Neural cell (in vitro differentiated cells): Measurements from ENCODE around the gene HIP1. TPM values are rescaled to one million over a fixed set of nuclear protein-coding genes. Genes with fewer than 3 reads are reported as not detected.

ENCODE experiments used
- H2AFZ ChIP-seq: fragments of 200-600, 300-800 bp; sonication (generic), shearing (Covaris generic); 2 replicates; pipeline ENCODE4 v1.6.0; 2014; ENCODE audit warnings: low read depth, mild to moderate bottlenecking, antibody characterized with exemption, low read length, moderate library complexity
- H3F3A ChIP-seq: fragments of 200-600 bp; shearing (Covaris generic); 2 replicates; pipeline ENCODE4 v1.6.1; 2016; ENCODE audit warnings: mild to moderate bottlenecking, moderate library complexity, mixed read lengths, antibody characterized with exemption, low read length; ENCODE audit not compliant: insufficient read depth, poor library complexity, severe bottlenecking
- H3K27ac ChIP-seq: fragments of 200-600, 300-800 bp; sonication (generic), shearing (Covaris generic); 2 replicates; pipeline ENCODE4 v1.5.1; 2014; ENCODE audit warnings: mild to moderate bottlenecking, low read length, moderate library complexity
- H3K27me3 ChIP-seq: fragments of 300-800, 200-600 bp; sonication (generic), shearing (Covaris generic); 2 replicates; pipeline ENCODE4 v1.6.0; 2014; ENCODE audit warnings: mild to moderate bottlenecking, low read depth, low read length, moderate library complexity; ENCODE audit not compliant: insufficient read depth
- H3K36me3 ChIP-seq: fragments of 300-800, 200-600 bp; sonication (generic), shearing (Covaris generic); 2 replicates; pipeline ENCODE4 v1.5.1; 2014; ENCODE audit warnings: mild to moderate bottlenecking, antibody characterized with exemption, low read length, moderate library complexity; ENCODE audit not compliant: insufficient read depth
- H3K4me2 ChIP-seq: fragments of 300-800, 200-600 bp; sonication (generic), shearing (Covaris generic); 2 replicates; pipeline ENCODE4 v1.6.0; 2014; ENCODE audit warnings: mild to moderate bottlenecking, low read length
- H3K4me3 ChIP-seq: fragments of 300-800, 200-600 bp; sonication (generic), shearing (Covaris generic); 2 replicates; pipeline ENCODE4 v1.5.1; 2014; ENCODE audit warnings: mild to moderate bottlenecking, low read length, moderate library complexity
- H3K79me2 ChIP-seq: fragments of 200-600 bp; shearing (Covaris generic); replicated peaks from 2 replicates; pipeline ENCODE4 v1.6.0; 2014; ENCODE audit warnings: mild to moderate bottlenecking, low read length, moderate library complexity; ENCODE audit not compliant: insufficient read depth
- H3K9ac ChIP-seq: fragments of 300-800, 200-600 bp; sonication (generic), shearing (Covaris generic); 2 replicates; pipeline ENCODE4 v1.6.1; 2016; ENCODE audit warnings: mild to moderate bottlenecking, low read length, mixed read lengths
- H3K9me2 ChIP-seq: fragments of 200-600 bp; shearing (Covaris generic); 2 replicates; pipeline ENCODE4 v1.6.1; 2016; ENCODE audit warnings: mild to moderate bottlenecking, low read length, mixed read lengths; ENCODE audit not compliant: insufficient read depth
- H3K9me3 ChIP-seq: fragments of 200-600, 300-800 bp; sonication (generic), shearing (Covaris generic); 2 replicates; pipeline ENCODE4 v1.6.1; 2016; ENCODE audit warnings: mild to moderate bottlenecking, mixed run types, low read length, moderate library complexity, mixed read lengths
- H4K20me1 ChIP-seq: fragments of 200-600 bp; shearing (Covaris generic); 2 replicates; pipeline ENCODE4 v1.6.1; 2016; ENCODE audit warnings: mild to moderate bottlenecking, mixed run types; ENCODE audit not compliant: insufficient read depth
- EP300 ChIP-seq: fragments of 450-650 bp; conservative IDR thresholded peaks from 2 replicates; pipeline ENCODE4 v1.6.1; 2014; ENCODE audit warnings: antibody characterized with exemption, mild to moderate bottlenecking, moderate library complexity; ENCODE audit not compliant: poor library complexity, severe bottlenecking
- EZH2 ChIP-seq: fragments of 200-600, 300-800 bp; shearing (Covaris generic), sonication (generic); IDR thresholded peaks from 2 replicates; pipeline ENCODE4 v1.6.1; 2014; ENCODE audit warnings: antibody characterized with exemption, low read length, borderline replicate concordance, mild to moderate bottlenecking; ENCODE audit not compliant: insufficient read depth, poor library complexity, severe bottlenecking
- MXI1 ChIP-seq: fragments of 450-650 bp; conservative IDR thresholded peaks from 2 replicates; pipeline ENCODE4 v1.6.1; 2014; ENCODE audit warnings: antibody characterized with exemption, mild to moderate bottlenecking; ENCODE audit not compliant: poor library complexity, severe bottlenecking
- POLR2AphosphoS5 ChIP-seq: IDR thresholded peaks from 2 replicates; pipeline ENCODE4 v1.6.1; 2012
- RAD21 ChIP-seq: fragments of 450-650 bp; conservative IDR thresholded peaks from 2 replicates; pipeline ENCODE4 v1.6.1; 2014; ENCODE audit warnings: antibody characterized with exemption, mild to moderate bottlenecking, moderate library complexity
- SMC3 ChIP-seq: fragments of 450-650 bp; conservative IDR thresholded peaks from 2 replicates; pipeline ENCODE4 v1.6.1; 2014; ENCODE audit warnings: antibody characterized with exemption, mild to moderate bottlenecking, moderate library complexity; ENCODE audit not compliant: poor library complexity
- TAF1 ChIP-seq: IDR thresholded peaks from 2 replicates; pipeline ENCODE4 v1.6.1; 2012; ENCODE audit warnings: low read depth
- polyA plus RNA-seq: library from polyadenylated mRNA; depleted of rRNA; stranded (reverse); fragments of >200 nt; gene quantifications from 2 replicates; pipeline ENCODE4 v1.2.3, GENCODE V29; 2014
- TF ChIP-seq, protein P1 (sequence below): fragments of 450-650 bp; IDR thresholded peaks from 2 replicates; pipeline ENCODE4 v1.5.1; 2014; ENCODE audit warnings: antibody characterized with exemption, mild to moderate bottlenecking, moderate library complexity; ENCODE audit not compliant: poor library complexity, severe bottlenecking
- TF ChIP-seq, protein P2 (sequence below): IDR thresholded peaks from 2 replicates; pipeline ENCODE4 v1.6.1; 2012; ENCODE audit warnings: borderline replicate concordance

Gene HIP1
- polyA plus RNA-seq, 1 donor from 2014 or later, result 12.9 TPM

DNA sequence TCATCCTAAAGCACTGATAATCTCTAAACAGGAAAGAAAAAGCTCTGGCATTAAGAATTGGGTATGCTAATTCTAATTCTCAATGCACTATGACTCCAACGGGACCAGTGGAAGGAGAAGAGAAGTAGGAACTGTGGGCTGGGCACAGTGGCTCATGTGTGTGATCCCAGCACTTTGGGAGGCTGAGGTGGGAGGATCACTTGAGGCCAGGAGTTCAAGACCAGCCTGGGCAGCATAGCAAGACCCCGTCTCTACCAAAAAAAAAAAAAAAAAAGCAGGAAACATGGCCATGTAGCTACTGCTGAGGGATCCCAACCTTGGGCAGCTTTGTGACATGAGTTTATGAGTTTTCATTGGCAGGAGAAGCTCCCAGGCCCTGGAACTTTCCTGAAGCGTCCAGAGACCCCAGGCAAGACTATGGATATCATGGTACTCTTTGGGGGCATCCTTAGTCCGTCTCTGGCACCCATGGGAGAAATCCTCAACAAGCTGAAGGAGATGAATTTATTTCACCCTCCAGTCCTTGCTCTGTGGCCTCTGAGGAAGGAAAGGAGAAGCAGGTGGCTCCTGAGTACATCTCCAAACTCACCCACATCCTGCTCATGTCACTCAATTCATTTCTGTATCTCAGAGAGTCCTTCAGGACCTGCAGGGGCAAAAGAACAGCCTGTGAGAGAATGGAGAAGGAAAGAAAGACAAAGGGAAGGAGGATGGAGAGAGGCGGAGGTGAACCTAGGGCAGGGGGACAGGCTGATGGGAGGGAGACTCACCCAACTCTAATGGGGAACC lies 147.1 kb downstream of the HIP1 start:
- H3K27ac ChIP-seq, result no peak overlapping the region
- H3K9me3 ChIP-seq, result no peaks in the 10 kb centered on the region
- H3K4me3 ChIP-seq, result no peak overlapping the region
- H3K9me2 ChIP-seq, result no peaks in the 10 kb centered on the region
- H3F3A ChIP-seq, result no peaks in the 10 kb centered on the region
- H3K4me2 ChIP-seq, result no peak overlapping the region
- H4K20me1 ChIP-seq, result no peaks in the 10 kb centered on the region
- no peaks in the 10 kb centered on the region for H3K36me3 ChIP-seq
- H3K9ac ChIP-seq, result no peak overlapping the region
- TF ChIP-seq EZH2, result no peak
- TF ChIP-seq, protein P1, sequence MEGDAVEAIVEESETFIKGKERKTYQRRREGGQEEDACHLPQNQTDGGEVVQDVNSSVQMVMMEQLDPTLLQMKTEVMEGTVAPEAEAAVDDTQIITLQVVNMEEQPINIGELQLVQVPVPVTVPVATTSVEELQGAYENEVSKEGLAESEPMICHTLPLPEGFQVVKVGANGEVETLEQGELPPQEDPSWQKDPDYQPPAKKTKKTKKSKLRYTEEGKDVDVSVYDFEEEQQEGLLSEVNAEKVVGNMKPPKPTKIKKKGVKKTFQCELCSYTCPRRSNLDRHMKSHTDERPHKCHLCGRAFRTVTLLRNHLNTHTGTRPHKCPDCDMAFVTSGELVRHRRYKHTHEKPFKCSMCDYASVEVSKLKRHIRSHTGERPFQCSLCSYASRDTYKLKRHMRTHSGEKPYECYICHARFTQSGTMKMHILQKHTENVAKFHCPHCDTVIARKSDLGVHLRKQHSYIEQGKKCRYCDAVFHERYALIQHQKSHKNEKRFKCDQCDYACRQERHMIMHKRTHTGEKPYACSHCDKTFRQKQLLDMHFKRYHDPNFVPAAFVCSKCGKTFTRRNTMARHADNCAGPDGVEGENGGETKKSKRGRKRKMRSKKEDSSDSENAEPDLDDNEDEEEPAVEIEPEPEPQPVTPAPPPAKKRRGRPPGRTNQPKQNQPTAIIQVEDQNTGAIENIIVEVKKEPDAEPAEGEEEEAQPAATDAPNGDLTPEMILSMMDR, result no peak
- TF ChIP-seq POLR2AphosphoS5, result no peak
- no peak for TF ChIP-seq SMC3
- TF ChIP-seq TAF1, result no peak
- TF ChIP-seq, protein P2, sequence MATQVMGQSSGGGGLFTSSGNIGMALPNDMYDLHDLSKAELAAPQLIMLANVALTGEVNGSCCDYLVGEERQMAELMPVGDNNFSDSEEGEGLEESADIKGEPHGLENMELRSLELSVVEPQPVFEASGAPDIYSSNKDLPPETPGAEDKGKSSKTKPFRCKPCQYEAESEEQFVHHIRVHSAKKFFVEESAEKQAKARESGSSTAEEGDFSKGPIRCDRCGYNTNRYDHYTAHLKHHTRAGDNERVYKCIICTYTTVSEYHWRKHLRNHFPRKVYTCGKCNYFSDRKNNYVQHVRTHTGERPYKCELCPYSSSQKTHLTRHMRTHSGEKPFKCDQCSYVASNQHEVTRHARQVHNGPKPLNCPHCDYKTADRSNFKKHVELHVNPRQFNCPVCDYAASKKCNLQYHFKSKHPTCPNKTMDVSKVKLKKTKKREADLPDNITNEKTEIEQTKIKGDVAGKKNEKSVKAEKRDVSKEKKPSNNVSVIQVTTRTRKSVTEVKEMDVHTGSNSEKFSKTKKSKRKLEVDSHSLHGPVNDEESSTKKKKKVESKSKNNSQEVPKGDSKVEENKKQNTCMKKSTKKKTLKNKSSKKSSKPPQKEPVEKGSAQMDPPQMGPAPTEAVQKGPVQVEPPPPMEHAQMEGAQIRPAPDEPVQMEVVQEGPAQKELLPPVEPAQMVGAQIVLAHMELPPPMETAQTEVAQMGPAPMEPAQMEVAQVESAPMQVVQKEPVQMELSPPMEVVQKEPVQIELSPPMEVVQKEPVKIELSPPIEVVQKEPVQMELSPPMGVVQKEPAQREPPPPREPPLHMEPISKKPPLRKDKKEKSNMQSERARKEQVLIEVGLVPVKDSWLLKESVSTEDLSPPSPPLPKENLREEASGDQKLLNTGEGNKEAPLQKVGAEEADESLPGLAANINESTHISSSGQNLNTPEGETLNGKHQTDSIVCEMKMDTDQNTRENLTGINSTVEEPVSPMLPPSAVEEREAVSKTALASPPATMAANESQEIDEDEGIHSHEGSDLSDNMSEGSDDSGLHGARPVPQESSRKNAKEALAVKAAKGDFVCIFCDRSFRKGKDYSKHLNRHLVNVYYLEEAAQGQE, result no peak
- no peak for TF ChIP-seq RAD21
- TF ChIP-seq MXI1, result no peak
- TF ChIP-seq EP300, result no peak
- no peaks in the 10 kb centered on the region for H3K27me3 ChIP-seq
- no peak overlapping the region for H2AFZ ChIP-seq
- H3K79me2 ChIP-seq, result no peaks in the 10 kb centered on the region

DNA sequence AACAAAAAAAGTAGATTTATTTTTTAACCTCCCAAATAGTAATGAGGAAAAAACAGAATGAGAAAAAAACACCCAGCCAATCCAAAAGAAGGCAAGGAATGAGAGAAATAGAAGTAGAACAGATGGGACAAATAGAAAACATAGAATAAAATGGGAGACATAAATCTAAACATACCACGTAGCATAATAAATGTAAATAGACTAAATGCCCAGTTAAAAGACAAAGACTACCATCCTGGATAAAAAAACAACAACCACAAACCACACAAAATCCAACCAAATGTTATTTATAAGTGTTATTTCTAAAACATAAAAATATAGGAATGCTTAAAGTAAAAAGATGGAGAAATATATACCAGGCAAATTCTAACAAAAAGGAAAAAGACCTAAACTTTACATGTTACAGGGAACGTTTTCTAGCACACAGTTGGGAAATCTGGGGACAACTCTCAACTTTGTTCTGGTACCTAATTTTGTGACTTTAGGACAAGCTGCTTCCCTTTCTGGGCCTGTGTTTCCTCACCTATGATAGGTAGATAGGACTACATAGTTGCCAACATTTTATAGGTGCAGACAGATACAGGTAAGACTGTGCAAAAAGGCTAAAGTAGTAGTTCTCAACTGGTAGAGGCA lies 148.3 kb downstream of the HIP1 start:
- Histone ChIP-seq H4K20me1 (no peaks in the 10 kb centered on the region), H3K4me3 (no peak overlapping the region), H2AFZ (no peak overlapping the region), H3K27me3 (no peaks in the 10 kb centered on the region), H3K9me2 (no peaks in the 10 kb centered on the region), H3K79me2 (no peaks in the 10 kb centered on the region), H3K9ac (no peak overlapping the region), H3F3A (no peaks in the 10 kb centered on the region), H3K27ac (no peak overlapping the region), H3K36me3 (no peaks in the 10 kb centered on the region), H3K4me2 (no peak overlapping the region), H3K9me3 (no peaks in the 10 kb centered on the region)
- TF ChIP-seq EP300 (no peak), MXI1 (no peak), POLR2AphosphoS5 (no peak), TAF1 (no peak), RAD21 (no peak), EZH2 (no peak), SMC3 (no peak)
- TF ChIP-seq, protein P1, result no peak
- TF ChIP-seq, protein P2, result no peak
